HEK293 (cell line): Measurements from ENCODE around the gene AICDA.

Source experiments
- CTCF ChIA-PET: fragments of 350-600 bp; formaldehyde crosslinking; extraction: SDS; loops from one replicate; lab custom pipeline; 2021; ENCODE audit warnings: antibody characterized with exemption; lab: Yijun Ruan, JAX
- POLR2A ChIA-PET: fragments of 300-600 bp; formaldehyde crosslinking; extraction: SDS; loops from one replicate; lab custom pipeline; 2020; ENCODE audit warnings: antibody characterized with exemption, inconsistent platforms; lab: Yijun Ruan, JAX
- H3K27ac ChIP-seq: fragments of 200-500 bp; sonication (Bioruptor generic); 2 replicates; pipeline ENCODE4 v1.5.1; 2014; ENCODE audit warnings: low read depth, low read length, control low read depth, inconsistent platforms; ENCODE audit errors: extremely low read depth
- H3K36me3 ChIP-seq, 2 experiments: fragments of 200-500 bp in 1 of 2; sonication (Bioruptor generic) in 1 of 2; 1 replicate in 1 of 2; 2 replicates in 1 of 2; pipeline ENCODE4 v1.5.1; 2014 to 2017; ENCODE audit warnings: inconsistent platforms in 2 of 2, low read length in 2 of 2; ENCODE audit not compliant: control insufficient read depth in 2 of 2, insufficient read depth in 1 of 2
- H3K4me1 ChIP-seq: fragments of 200-500 bp; sonication (Bioruptor generic); 2 replicates; pipeline ENCODE4 v1.5.1; 2014; ENCODE audit warnings: mild to moderate bottlenecking, low read length, inconsistent platforms; ENCODE audit not compliant: control insufficient read depth, insufficient read depth
- H3K4me3 ChIP-seq: 2 replicates; pipeline ENCODE4 v1.5.1; 2011; ENCODE audit warnings: low read depth, mild to moderate bottlenecking, control low read depth, low read length, moderate library complexity
- H3K9me3 ChIP-seq: fragments of 200-500 bp; sonication (Bioruptor generic); 2 replicates; pipeline ENCODE4 v1.5.1; 2014; ENCODE audit warnings: low read depth, low read length, inconsistent platforms; ENCODE audit not compliant: control insufficient read depth, insufficient read depth
- GFI1B ChIP-seq: fragments of 450-650 bp; formaldehyde crosslinking; IDR thresholded peaks from 2 replicates; pipeline ENCODE4 v1.5.1; 2016; ENCODE audit warnings: missing biosample characterization, missing genetic modification characterization
- KLF16 ChIP-seq: fragments of 450-650 bp; formaldehyde crosslinking; IDR thresholded peaks from 2 replicates; pipeline ENCODE4 v1.5.1; 2017; ENCODE audit warnings: missing biosample characterization, missing genetic modification characterization
- PRDM4 ChIP-seq: fragments of 450-650 bp; formaldehyde crosslinking; IDR thresholded peaks from 2 replicates; pipeline ENCODE4 v1.5.1; 2017; ENCODE audit warnings: missing biosample characterization, missing genetic modification characterization
- PRDM6 ChIP-seq: fragments of 450-650 bp; formaldehyde crosslinking; IDR thresholded peaks from 2 replicates; pipeline ENCODE4 v1.5.1; 2017; ENCODE audit warnings: missing biosample characterization, missing genetic modification characterization
- WT1 ChIP-seq: fragments of 450-650 bp; formaldehyde crosslinking; IDR thresholded peaks from 2 replicates; pipeline ENCODE4 v1.5.1; 2016; ENCODE audit warnings: missing biosample characterization, missing genetic modification characterization
- ZBTB21 ChIP-seq: fragments of 450-650 bp; formaldehyde crosslinking; IDR thresholded peaks from 2 replicates; pipeline ENCODE4 v1.5.1; 2017; ENCODE audit warnings: missing biosample characterization, missing genetic modification characterization
- ZBTB8A ChIP-seq: fragments of 450-650 bp; formaldehyde crosslinking; IDR thresholded peaks from 2 replicates; pipeline ENCODE4 v1.5.1; 2016; ENCODE audit warnings: missing biosample characterization, missing genetic modification characterization
- ZEB2 ChIP-seq: fragments of 450-650 bp; formaldehyde crosslinking; IDR thresholded peaks from 2 replicates; pipeline ENCODE4 v1.5.1; 2016; ENCODE audit warnings: missing biosample characterization, missing genetic modification characterization
- ZFHX2 ChIP-seq: fragments of 450-650 bp; formaldehyde crosslinking; conservative IDR thresholded peaks from 2 replicates; pipeline ENCODE4 v1.5.1; 2016; ENCODE audit warnings: missing biosample characterization, missing genetic modification characterization
- ZFP37 ChIP-seq: fragments of 450-650 bp; formaldehyde crosslinking; IDR thresholded peaks from 2 replicates; pipeline ENCODE4 v1.5.1; 2016; ENCODE audit warnings: missing biosample characterization, missing genetic modification characterization
- ZIC2 ChIP-seq: fragments of 450-650 bp; formaldehyde crosslinking; IDR thresholded peaks from 2 replicates; pipeline ENCODE4 v1.5.1; 2016; ENCODE audit warnings: missing biosample characterization, missing genetic modification characterization
- ZNF132 ChIP-seq: fragments of 450-650 bp; formaldehyde crosslinking; IDR thresholded peaks from 2 replicates; pipeline ENCODE4 v1.5.1; 2017; ENCODE audit warnings: missing biosample characterization, missing genetic modification characterization, borderline replicate concordance
- ZNF175 ChIP-seq: fragments of 450-650 bp; formaldehyde crosslinking; IDR thresholded peaks from 2 replicates; pipeline ENCODE4 v1.5.1; 2016; ENCODE audit warnings: missing biosample characterization, missing genetic modification characterization
- ZNF223 ChIP-seq: fragments of 450-650 bp; formaldehyde crosslinking; IDR thresholded peaks from 2 replicates; pipeline ENCODE4 v1.5.1; 2016; ENCODE audit warnings: missing biosample characterization, missing genetic modification characterization
- ZNF266 ChIP-seq: fragments of 450-650 bp; formaldehyde crosslinking; IDR thresholded peaks from 2 replicates; pipeline ENCODE4 v1.5.1; 2016; ENCODE audit warnings: missing biosample characterization, missing genetic modification characterization, low read depth
- ZNF501 ChIP-seq: fragments of 450-650 bp; formaldehyde crosslinking; IDR thresholded peaks from 2 replicates; pipeline ENCODE4 v1.5.1; 2016; ENCODE audit warnings: missing biosample characterization, missing genetic modification characterization
- ZNF521 ChIP-seq: fragments of 450-650 bp; formaldehyde crosslinking; IDR thresholded peaks from 2 replicates; pipeline ENCODE4 v1.5.1; 2017; ENCODE audit warnings: missing biosample characterization, mild to moderate bottlenecking, missing genetic modification characterization
- ZNF624 ChIP-seq: fragments of 450-650 bp; formaldehyde crosslinking; IDR thresholded peaks from 2 replicates; pipeline ENCODE4 v1.5.1; 2017; ENCODE audit warnings: missing biosample characterization, missing genetic modification characterization
- ZNF670 ChIP-seq: fragments of 450-650 bp; formaldehyde crosslinking; IDR thresholded peaks from 2 replicates; pipeline ENCODE4 v1.5.1; 2016; ENCODE audit warnings: missing biosample characterization, missing genetic modification characterization, low read depth
- ZNF791 ChIP-seq: fragments of 450-650 bp; formaldehyde crosslinking; IDR thresholded peaks from 2 replicates; pipeline ENCODE4 v1.5.1; 2016; ENCODE audit warnings: missing biosample characterization, missing genetic modification characterization
- ZSCAN18 ChIP-seq: fragments of 450-650 bp; formaldehyde crosslinking; IDR thresholded peaks from 2 replicates; pipeline ENCODE4 v1.5.1; 2016; ENCODE audit warnings: missing biosample characterization, missing genetic modification characterization
- TF ChIP-seq, protein P1 (sequence below): fragments of 450-650 bp; formaldehyde crosslinking; IDR thresholded peaks from 2 replicates; pipeline ENCODE4 v1.5.1; 2016; ENCODE audit warnings: missing biosample characterization, missing genetic modification characterization
- TF ChIP-seq, protein P2 (sequence below): fragments of 450-650 bp; formaldehyde crosslinking; IDR thresholded peaks from 2 replicates; pipeline ENCODE4 v1.5.0; 2017; ENCODE audit warnings: missing biosample characterization, missing genetic modification characterization, borderline replicate concordance
- TF ChIP-seq, protein P3 (sequence below): fragments of 450-650 bp; formaldehyde crosslinking; IDR thresholded peaks from 2 replicates; pipeline ENCODE4 v1.5.1; 2016; ENCODE audit warnings: missing biosample characterization, missing genetic modification characterization
- TF ChIP-seq, protein P4 (sequence below): fragments of 450-650 bp; formaldehyde crosslinking; IDR thresholded peaks from 2 replicates; pipeline ENCODE4 v1.5.1; 2016; ENCODE audit warnings: missing biosample characterization, missing genetic modification characterization

The AICDA gene

DNA sequence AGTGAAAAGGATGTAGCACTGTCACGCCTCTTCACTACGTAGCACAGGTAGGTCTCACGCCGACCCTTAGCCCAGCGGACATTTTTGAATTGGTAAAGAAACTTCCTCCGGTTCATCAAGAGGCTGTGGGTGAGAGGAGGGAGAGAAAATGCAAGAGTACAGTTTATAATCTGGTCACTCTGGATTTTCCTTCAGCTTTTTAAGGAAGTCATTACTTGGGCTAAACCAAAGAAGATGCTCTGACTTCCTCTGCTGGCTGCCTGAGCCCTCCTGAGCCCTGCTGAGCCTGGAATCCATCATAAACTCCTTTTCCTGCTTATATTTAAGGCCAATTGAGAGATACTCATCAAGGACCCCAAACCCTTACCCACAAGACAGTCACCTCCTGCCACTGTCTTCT, 5.8 kb downstream of the AICDA start:
- Histone ChIP-seq H3K27ac (no peak overlapping the region), H3K4me1 (no peaks in the 10 kb centered on the region), H3K9me3 (no peaks in the 10 kb centered on the region), H3K36me3 (no peaks in the 10 kb centered on the region), H3K4me3 (no peak overlapping the region)
- ChIA-PET CTCF (no interaction called here), POLR2A (no interaction called here)
- no peak for TF ChIP-seq ZNF266 (tag by site-specific recombination)
- TF ChIP-seq, protein P1, sequence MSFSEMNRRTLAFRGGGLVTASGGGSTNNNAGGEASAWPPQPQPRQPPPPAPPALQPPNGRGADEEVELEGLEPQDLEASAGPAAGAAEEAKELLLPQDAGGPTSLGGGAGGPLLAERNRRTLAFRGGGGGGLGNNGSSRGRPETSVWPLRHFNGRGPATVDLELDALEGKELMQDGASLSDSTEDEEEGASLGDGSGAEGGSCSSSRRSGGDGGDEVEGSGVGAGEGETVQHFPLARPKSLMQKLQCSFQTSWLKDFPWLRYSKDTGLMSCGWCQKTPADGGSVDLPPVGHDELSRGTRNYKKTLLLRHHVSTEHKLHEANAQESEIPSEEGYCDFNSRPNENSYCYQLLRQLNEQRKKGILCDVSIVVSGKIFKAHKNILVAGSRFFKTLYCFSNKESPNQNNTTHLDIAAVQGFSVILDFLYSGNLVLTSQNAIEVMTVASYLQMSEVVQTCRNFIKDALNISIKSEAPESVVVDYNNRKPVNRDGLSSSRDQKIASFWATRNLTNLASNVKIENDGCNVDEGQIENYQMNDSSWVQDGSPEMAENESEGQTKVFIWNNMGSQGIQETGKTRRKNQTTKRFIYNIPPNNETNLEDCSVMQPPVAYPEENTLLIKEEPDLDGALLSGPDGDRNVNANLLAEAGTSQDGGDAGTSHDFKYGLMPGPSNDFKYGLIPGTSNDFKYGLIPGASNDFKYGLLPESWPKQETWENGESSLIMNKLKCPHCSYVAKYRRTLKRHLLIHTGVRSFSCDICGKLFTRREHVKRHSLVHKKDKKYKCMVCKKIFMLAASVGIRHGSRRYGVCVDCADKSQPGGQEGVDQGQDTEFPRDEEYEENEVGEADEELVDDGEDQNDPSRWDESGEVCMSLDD (tag by site-specific recombination) = no peak
- no peak for TF ChIP-seq ZNF132 (tag by site-specific recombination)
- no peak for TF ChIP-seq ZNF521
- TF ChIP-seq PRDM6 (tag by site-specific recombination) = no peak
- TF ChIP-seq ZNF670 (tag by site-specific recombination) = no peak
- TF ChIP-seq, protein P2, sequence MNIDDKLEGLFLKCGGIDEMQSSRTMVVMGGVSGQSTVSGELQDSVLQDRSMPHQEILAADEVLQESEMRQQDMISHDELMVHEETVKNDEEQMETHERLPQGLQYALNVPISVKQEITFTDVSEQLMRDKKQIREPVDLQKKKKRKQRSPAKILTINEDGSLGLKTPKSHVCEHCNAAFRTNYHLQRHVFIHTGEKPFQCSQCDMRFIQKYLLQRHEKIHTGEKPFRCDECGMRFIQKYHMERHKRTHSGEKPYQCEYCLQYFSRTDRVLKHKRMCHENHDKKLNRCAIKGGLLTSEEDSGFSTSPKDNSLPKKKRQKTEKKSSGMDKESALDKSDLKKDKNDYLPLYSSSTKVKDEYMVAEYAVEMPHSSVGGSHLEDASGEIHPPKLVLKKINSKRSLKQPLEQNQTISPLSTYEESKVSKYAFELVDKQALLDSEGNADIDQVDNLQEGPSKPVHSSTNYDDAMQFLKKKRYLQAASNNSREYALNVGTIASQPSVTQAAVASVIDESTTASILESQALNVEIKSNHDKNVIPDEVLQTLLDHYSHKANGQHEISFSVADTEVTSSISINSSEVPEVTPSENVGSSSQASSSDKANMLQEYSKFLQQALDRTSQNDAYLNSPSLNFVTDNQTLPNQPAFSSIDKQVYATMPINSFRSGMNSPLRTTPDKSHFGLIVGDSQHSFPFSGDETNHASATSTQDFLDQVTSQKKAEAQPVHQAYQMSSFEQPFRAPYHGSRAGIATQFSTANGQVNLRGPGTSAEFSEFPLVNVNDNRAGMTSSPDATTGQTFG (tag by site-specific recombination) = no peak
- TF ChIP-seq ZNF501 (tag by site-specific recombination) = no peak
- TF ChIP-seq, protein P3, sequence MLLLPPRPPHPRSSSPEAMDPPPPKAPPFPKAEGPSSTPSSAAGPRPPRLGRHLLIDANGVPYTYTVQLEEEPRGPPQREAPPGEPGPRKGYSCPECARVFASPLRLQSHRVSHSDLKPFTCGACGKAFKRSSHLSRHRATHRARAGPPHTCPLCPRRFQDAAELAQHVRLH (tag by site-specific recombination) = no peak
- no peak for TF ChIP-seq ZNF791 (tag by site-specific recombination)
- no peak for TF ChIP-seq ZEB2 (tag by site-specific recombination)
- TF ChIP-seq ZNF624 = no peak
- TF ChIP-seq GFI1B = no peak
- no peak for TF ChIP-seq ZBTB21
- no peak for TF ChIP-seq KLF16 (tag by site-specific recombination)
- no peak for TF ChIP-seq ZFP37

- H3K27ac ChIP-seq = no peak overlapping the region
- CTCF ChIA-PET = no interaction called here
- no peaks in the 10 kb centered on the region for H3K4me1 ChIP-seq
- H3K9me3 ChIP-seq = no peaks in the 10 kb centered on the region
- no peak overlapping the region for H3K4me3 ChIP-seq
- no peaks in the 10 kb centered on the region for H3K36me3 ChIP-seq
- POLR2A ChIA-PET = no interaction called here
- TF ChIP-seq ZFHX2 (tag by site-specific recombination) = no peak
- TF ChIP-seq ZSCAN18 (tag by site-specific recombination) = no peak
- no peak for TF ChIP-seq WT1 (tag by site-specific recombination)
- TF ChIP-seq ZBTB8A (tag by site-specific recombination) = no peak
- no peak for TF ChIP-seq ZIC2 (tag by site-specific recombination)
- TF ChIP-seq ZNF223 (tag by site-specific recombination) = no peak
- TF ChIP-seq ZNF175 = no peak
- TF ChIP-seq, protein P4, sequence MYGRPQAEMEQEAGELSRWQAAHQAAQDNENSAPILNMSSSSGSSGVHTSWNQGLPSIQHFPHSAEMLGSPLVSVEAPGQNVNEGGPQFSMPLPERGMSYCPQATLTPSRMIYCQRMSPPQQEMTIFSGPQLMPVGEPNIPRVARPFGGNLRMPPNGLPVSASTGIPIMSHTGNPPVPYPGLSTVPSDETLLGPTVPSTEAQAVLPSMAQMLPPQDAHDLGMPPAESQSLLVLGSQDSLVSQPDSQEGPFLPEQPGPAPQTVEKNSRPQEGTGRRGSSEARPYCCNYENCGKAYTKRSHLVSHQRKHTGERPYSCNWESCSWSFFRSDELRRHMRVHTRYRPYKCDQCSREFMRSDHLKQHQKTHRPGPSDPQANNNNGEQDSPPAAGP (tag by site-specific recombination) = no peak
- TF ChIP-seq ZNF132 (tag by site-specific recombination) = no peak
- no peak for TF ChIP-seq PRDM4 (tag by site-specific recombination)
These were observed 7.6 kb downstream of the AICDA start for GRCh38 chr12:8605057-8605456.
